CD4-positive, alpha-beta T cell treated with Interleukin-4 for 1 hour (primary cell): Measurements from ENCODE around the gene ZFPL1.

Experiments used
- DNase-seq, 2 donors: peaks; one replicate each; pipeline ENCODE4 v3.0.0-alpha.2; 2020 to 2022

ZFPL1 gene

DNA sequence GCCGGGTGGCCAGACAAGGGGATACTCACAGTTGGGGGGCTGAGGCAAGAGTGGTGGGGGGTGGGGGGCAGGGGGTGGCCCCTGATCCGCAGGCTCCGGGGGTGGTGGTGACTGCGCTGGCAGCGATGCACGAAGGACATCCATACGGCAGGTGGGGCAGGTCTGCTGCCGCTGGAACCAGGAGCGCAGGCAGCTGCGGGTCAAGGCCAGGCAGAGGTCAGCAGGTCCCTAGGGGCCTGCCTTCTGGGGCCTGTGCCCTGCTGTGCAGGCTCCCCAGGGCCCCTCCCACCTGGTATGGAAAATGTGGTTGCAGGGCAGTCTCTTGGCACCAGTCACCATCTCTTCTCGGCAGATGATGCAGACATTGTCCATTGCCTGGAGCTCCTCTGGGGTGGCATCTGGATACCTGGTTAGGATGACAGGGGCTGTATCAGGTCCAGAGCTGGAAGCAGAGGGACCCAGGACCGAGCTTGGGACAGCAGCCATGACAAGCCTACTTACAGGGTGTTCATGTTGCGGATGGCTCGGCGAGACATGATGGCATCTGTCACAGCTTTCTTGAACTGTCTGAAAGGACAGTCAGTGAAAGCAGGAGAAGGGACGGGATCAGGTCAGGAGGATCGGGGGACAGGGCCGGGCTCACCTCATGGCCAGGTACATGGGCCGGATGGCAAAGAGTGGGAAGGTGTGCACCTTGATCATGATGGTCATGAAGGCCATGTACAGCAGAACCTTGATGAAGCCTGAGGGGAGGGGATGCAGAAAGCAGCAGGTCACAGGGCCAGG, 46.8 kb downstream of the ZFPL1 start:
- peak in 1 of 2 donors; percentile 9 for DNase-seq

DNA sequence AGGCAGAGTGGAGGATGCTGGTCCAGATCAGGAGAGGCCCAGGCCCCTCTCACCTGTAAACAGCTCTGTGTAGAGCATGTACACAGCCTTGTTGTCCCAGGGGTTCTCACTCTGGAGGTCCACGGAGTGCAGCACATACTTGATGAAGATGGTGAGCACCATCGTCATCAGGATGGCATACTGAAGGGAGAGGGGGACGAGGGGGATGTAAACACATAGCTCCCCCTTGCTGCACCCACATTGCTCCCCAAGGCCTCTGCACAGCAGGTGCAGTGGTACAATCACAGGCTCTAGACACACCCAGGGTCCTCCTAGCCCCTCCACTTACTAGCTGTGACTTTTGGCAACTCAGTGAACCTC, 47.4 kb downstream of the ZFPL1 start:
- DNase-seq = peak in 1 of 2 donors; percentile 6

DNA sequence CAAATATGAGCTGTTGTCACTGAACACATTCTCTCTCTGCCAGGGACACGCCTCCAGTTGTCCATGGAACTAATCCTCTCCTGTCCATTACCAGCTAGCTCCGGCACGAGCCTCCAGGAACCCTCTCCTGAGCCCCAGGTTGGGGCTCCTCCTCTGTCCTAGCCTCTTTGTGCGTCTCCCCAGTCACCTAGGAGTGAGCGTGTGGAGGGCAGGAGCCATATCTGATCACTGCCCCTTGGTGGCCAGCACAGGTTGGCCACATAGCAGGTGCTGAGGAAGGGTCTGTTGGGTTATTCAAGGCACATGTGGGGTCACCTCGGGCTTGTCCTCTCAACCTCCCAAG, 47.8 kb downstream of the ZFPL1 start:
- peak in 1 of 2 donors; percentile 10 for DNase-seq

DNA sequence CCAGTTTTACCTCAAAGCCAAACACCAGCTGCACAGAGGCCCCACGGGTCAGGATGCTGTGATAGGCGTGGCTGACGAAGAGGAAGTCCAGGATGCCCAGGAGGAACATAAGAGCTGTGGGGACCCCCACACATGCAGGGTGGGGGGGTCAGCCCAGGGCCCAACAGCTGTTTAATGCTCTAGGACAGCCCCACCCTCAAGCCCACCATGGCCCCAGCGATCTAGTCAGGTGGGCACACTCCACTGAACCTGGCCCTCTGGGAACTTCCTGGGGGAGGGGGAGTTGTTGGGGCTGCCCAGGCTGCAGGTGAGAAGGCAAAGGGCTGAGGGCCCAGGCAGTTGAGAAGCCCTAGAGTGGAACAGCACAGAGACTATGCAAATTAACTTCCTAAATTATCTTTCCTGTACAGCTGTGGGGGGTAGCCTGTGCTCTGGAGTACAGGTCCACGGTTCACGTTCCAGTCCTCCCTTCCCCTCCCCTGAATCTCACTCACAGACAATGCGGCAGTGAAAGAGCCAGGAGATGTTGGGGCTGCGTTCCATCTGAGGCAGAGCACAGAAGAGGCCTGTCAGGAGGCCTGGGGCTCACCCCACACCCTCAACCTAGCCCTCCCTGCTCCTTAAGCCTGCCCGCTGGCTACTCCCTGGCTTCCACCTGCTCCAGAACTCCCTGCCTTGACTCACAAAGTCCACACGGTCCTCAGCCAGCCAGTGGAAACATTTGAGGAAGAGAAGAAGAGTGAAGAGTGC, 48.4 kb downstream of the ZFPL1 start:
- DNase-seq = peak in 1 of 2 donors; percentile 57

DNA sequence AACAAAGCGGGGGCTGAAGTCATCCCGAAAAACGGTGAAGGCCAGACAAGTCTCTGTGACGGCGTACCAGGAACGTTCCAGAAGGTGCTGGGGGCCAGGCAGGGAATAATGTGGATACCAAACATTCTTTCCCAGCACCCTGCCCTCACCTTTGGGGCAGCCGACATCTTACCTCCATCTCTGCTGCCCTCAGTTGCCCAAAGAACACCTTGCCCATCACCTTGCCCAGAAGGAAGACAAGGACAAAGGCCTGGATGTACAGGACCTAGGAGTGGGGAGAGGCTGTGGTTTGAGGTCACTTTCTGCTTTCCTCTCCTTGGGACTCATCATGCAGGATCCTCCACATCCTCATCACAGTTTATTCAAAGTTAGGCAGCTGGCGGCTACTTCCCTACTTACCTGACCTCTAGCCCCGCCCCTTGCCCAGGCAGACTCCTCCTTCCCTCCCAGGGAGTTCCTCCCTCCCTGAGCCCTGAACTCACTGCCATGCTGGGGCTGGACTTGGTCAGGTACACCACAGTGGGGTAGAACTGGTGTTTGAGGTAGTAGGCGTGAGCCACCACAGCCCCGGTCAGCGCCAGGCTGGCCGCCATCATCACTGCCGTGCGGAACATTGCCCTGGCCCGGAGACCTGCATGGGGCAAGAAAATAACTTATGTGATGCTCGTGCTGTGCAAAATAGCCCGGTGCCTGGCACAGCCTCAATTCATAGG, 49.1 kb downstream of the ZFPL1 start:
- peak; percentile 59 to 67 for DNase-seq

DNA sequence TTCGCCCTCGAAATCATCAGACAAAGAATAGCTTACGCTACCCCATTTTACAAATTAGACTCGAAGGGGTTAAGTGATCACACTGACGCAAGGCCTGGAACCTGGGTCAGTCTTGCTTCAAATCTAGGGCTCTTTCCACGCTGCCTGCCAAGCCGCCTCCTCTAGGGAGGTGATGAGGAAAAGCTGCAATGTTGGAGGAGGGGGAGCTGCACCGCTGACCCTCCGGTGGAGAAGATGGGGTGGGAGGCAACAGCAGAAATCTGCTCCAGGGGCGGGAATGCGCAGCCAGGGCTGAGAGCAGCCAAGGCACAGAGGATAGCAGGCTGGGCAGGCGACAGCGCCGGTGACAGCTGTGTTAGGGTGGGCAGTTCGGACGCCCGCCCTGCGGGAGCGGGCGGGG, 49.7 kb downstream of the ZFPL1 start:
- DNase-seq = no peak

DNA sequence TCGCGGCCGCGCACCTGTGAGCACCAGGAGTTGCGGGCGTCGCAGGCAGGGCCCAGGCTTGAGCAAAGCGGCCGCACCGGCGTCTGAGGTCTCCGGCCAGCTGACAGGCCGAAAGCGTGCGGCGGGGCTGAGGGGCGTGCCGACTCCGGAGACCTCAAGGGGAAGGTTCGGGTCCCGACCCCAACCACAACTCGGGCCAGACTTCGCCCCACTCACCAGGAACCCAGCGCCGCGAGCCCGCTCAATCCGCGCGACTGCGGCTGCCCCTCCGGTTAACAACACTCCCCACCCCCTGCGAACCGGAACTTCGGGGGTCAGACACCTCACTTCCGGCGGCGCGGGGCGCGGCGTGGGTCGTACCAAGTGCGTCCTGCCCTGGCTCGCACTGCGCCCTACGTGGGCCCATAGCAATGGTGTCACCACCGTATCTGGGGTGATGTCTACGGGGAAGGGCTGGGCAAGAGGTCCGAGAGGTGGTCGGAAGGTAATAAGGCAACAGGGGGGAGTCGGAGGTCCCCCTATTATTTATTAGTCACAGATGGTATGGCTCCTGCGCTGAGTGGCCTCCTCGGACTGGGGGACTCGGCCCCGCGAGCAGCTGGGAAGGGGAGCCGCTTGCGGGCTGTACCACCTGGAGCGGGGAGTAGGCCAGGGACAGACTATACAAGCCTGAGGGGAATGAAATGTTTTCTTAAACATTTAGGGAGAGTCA, 50.4 kb downstream of the ZFPL1 start, which contains the start of gene SYVN1:
TSS of gene SYVN1 (minus strand) at position 280 of the 712 bp plus-strand sequence. CDS start 918 bp downstream, outside the sequence.
- DNase-seq = peak; percentile 90 to 94

DNA sequence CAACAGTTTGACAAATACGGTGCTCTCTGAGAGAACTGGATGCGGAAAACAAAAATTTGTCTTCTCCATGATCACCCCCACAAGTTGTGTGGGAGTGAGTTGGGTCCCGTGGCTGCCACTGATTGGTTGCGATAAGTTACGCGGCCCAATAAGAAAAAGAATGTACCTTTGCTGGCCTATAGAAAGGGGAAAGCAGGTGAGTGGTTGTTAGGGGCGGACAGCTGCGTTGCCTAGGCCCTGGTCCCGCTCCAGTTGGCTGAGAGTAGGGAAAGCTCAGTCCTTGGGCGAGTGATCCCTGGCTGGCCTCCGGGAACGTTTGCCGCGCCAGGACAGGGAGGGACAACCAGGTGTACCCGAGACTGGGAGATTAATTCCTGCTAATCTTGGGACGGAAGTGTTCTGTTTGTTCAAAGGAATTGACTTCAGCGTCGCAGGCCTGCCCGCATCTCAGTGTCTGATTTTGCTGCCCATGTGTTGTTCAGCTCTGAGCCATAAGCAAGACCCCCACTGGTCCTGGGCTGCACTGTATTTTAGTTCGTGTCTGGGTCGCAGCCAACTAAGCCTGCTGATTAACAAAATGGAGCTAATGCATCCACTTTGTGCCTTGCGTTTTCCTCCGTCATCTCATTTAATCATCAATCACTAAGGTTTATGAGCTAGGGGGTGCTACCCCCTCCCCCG, 51.1 kb downstream of the ZFPL1 start:
- peak; percentile 92 to 95 for DNase-seq

DNA sequence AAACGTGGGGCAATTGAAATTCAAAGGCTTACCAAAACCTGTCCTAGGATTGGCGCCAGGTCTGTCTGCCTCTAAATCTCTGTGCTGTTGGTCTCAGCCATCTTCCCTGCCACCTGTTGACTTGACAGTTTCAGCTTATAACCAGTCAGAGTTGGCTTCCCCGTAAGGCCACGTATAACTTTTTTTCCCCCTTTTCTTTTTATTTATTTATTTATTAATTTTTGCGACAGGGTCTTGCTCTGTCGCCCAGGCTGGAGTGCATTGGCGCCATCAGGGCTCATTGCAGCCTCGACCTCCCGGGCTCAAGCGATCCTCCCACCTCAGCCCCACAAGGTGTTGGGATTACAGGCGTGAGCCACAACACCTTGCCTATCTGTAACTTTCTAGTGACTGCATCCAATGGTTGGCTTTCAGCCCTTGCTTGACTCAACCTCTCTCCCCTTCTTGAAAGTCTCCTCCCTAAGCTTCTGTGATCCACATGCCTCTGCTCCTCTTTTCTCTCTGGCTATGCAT, 51.7 kb downstream of the ZFPL1 start:
- DNase-seq = no peak

DNA sequence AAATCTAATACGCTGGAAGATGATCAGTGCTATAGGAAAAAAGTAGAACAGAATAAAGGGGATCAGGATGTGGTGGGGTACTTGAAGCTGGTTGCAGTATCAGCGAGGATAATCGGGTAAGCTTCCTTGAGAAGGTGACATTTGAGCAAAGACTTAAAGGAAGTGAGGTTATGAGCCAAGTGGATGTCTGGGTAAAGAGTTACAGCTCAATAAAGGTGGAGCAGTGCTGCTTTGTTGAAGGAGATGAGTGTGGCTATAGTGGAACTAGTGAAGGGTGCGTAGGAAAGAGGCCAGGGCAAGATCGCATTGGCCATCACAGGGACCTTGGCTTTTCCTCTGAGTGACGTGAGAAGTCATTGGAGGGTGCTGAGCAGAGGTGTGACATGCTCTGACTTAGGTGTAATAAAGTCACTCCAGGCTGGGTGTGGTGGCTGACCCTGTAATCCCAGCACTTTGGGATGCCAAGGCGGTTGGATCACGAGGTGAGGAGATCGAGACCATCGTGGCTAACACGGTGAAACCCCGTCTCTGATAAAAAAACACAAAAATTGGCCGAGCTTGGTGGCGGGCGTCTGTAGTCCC, 52.6 kb downstream of the ZFPL1 start:
- DNase-seq = no peak
